Caco-2 (cell line): Measurements from ENCODE around the gene MGA. TPM values are rescaled to one million over a fixed set of nuclear protein-coding genes. Genes with fewer than 3 reads are reported as not detected.
"Not testable (repeated sequence)": the region's sequence is repeated elsewhere in the genome, so short reads cannot be mapped to it uniquely, and the experiment has no call there.

Experiments
- BruUV-seq: library from RNA; stranded (reverse); fragments of 400-500 nt; replicated peaks from 2 replicates; lab custom pipeline; 2021; lab: Mats Ljungman, UMichigan
- CTCF ChIA-PET: fragments of 300-600 bp; sonication (Branson Sonifier 250); formaldehyde crosslinking; loops from one replicate; lab custom pipeline; 2022; ENCODE audit warnings: antibody characterized with exemption; lab: Charles Lee
- POLR2A ChIA-PET: fragments of 300-600 bp; sonication (Branson Sonifier 250); formaldehyde crosslinking; loops from one replicate; lab custom pipeline; 2022; ENCODE audit warnings: antibody characterized with exemption; lab: Charles Lee
- DNase-seq, 2 experiments: peaks; one replicate each; pipeline versions ENCODE4 v3.0.0 to v3.0.0-alpha.2; 2020 to 2022
- H3K27me3 ChIP-seq: replicated peaks from 2 replicates; pipeline ENCODE4 v1.6.0; 2011; ENCODE audit warnings: low read length; ENCODE audit not compliant: control insufficient read depth, insufficient read depth
- H3K36me3 ChIP-seq: 2 replicates; pipeline ENCODE4 v1.5.1; 2011; ENCODE audit warnings: low read length; ENCODE audit not compliant: control insufficient read depth, insufficient read depth
- H3K4me1 ChIP-seq: fragments of 250-450 bp; sonication (Bioruptor Pico); 2 replicates; pipeline ENCODE4 v1.5.1; 2020; ENCODE audit warnings: mild to moderate bottlenecking
- H3K4me3 ChIP-seq: 2 replicates; pipeline ENCODE4 v1.5.1; 2011; ENCODE audit warnings: low read depth, mild to moderate bottlenecking, control low read depth, low read length
- H3K9me3 ChIP-seq: fragments of 250-450 bp; sonication (Bioruptor Pico); 2 replicates; pipeline ENCODE4 v1.5.1; 2020; ENCODE audit warnings: mild to moderate bottlenecking, moderate library complexity
- H3K27ac Mint-ChIP-seq: one replicate; pipeline ENCODE4 v1.8.0; 2022; ENCODE audit warnings: mixed read lengths; ENCODE audit not compliant: unreplicated experiment
- H3K27me3 Mint-ChIP-seq: one replicate; pipeline ENCODE4 v1.8.0; 2022; ENCODE audit warnings: mixed read lengths; ENCODE audit not compliant: insufficient read depth, unreplicated experiment
- H3K36me3 Mint-ChIP-seq: one replicate; pipeline ENCODE4 v1.8.0; 2022; ENCODE audit warnings: mild to moderate bottlenecking, mixed read lengths; ENCODE audit not compliant: insufficient read depth, unreplicated experiment
- H3K4me1 Mint-ChIP-seq: one replicate; pipeline ENCODE4 v1.8.0; 2022; ENCODE audit warnings: low read depth, mixed read lengths; ENCODE audit not compliant: unreplicated experiment
- H3K4me3 Mint-ChIP-seq: one replicate; pipeline ENCODE4 v1.8.0; 2022; ENCODE audit warnings: mild to moderate bottlenecking, moderate library complexity, mixed read lengths; ENCODE audit not compliant: unreplicated experiment
- H3K9me3 Mint-ChIP-seq: one replicate; pipeline ENCODE4 v1.8.0; 2022; ENCODE audit warnings: mixed read lengths; ENCODE audit not compliant: unreplicated experiment
- CTCF ChIP-seq, 2 experiments: fragments of 200-600 bp in 1 of 2; IDR thresholded peaks; 1 replicate in 1 of 2; 2 replicates in 1 of 2; pipeline versions ENCODE4 v1.5.1 to v1.8.0; 2011 to 2022; ENCODE audit warnings: antibody characterized with exemption in 1 of 2, control low read depth in 1 of 2, inconsistent platforms in 1 of 2, low read depth in 1 of 2, low read length in 1 of 2, mild to moderate bottlenecking in 1 of 2, moderate library complexity in 1 of 2; ENCODE audit not compliant: insufficient read depth in 1 of 2, severe bottlenecking in 1 of 2, unreplicated experiment in 1 of 2
- intact Hi-C: fragments of 100-400 bp; cut with micrococcal nuclease; formaldehyde crosslinking; loops from one replicate; pipeline ENCODE4 v1.10.0; 2022; ENCODE audit not compliant: unreplicated experiment
- total RNA-seq: library from RNA; stranded (reverse); gene quantifications from 2 replicates; pipeline ENCODE4 v1.2.3, GENCODE V29; 2022

Gene MGA
- total RNA-seq, 1 experiment from 2014 or later: 59.6 TPM

- Histone ChIP-seq H3K4me1 (no peaks in the 10 kb centered on the region), H3K4me3 (no peak overlapping the region), H3K27me3 (no peaks in the 10 kb centered on the region), H3K9me3 (no peaks in the 10 kb centered on the region), H3K36me3 (no peaks in the 10 kb centered on the region)
- no peak overlapping the region for H3K4me3 Mint-ChIP-seq
- intact Hi-C loops: no loop called here
- H3K36me3 Mint-ChIP-seq: peaks cover 83% of the 10 kb centered on the region
- no TSS peak for BruUV-seq
- DNase-seq: no peak
- no peaks in the 10 kb centered on the region for H3K9me3 Mint-ChIP-seq
- CTCF ChIA-PET: no interaction called here
- no peak for TF ChIP-seq CTCF (IDR thresholded peaks at IDR 0.05; ENCODE audit: insufficient read depth in 1 of 2, low read depth in 1 of 2, low read length in 1 of 2, severe bottlenecking in 1 of 2, unreplicated experiment in 1 of 2)
- POLR2A ChIA-PET: no interaction called here
- H3K27ac Mint-ChIP-seq: no peak overlapping the region
- H3K4me1 Mint-ChIP-seq: no peaks in the 10 kb centered on the region
- H3K27me3 Mint-ChIP-seq: no peaks in the 10 kb centered on the region
Measured at GRCh38 chr15:41732483-41732882, 72.3 kb downstream of the MGA start.

GRCh38 chr15:41734079-41734478 lies 73.9 kb downstream of the MGA start:
- Mint-ChIP-seq H3K9me3 (no peaks in the 10 kb centered on the region), H3K36me3 (peaks cover 84% of the 10 kb centered on the region), H3K4me1 (no peaks in the 10 kb centered on the region), H3K27ac (no peak overlapping the region), H3K4me3 (no peak overlapping the region), H3K27me3 (no peaks in the 10 kb centered on the region)
- CTCF ChIA-PET: no interaction called here
- no peaks in the 10 kb centered on the region for H3K4me1 ChIP-seq
- H3K27me3 ChIP-seq: no peaks in the 10 kb centered on the region
- no peak overlapping the region for H3K4me3 ChIP-seq
- H3K9me3 ChIP-seq: no peaks in the 10 kb centered on the region
- BruUV-seq: no TSS peak
- no peak for TF ChIP-seq CTCF (IDR thresholded peaks at IDR 0.05; ENCODE audit: insufficient read depth in 1 of 2, low read depth in 1 of 2, low read length in 1 of 2, severe bottlenecking in 1 of 2, unreplicated experiment in 1 of 2)
- no peaks in the 10 kb centered on the region; the same call in 1 of the 2 replicates for H3K36me3 ChIP-seq
- DNase-seq: no peak
- intact Hi-C loops: no loop called here
- POLR2A ChIA-PET: no interaction called here

- ChIA-PET POLR2A (no interaction called here), CTCF (no interaction called here)
- Histone ChIP-seq H3K9me3 (no peaks in the 10 kb centered on the region), H3K36me3 (no peaks in the 10 kb centered on the region; the same call in 1 of the 2 replicates), H3K4me3 (no peak overlapping the region), H3K27me3 (no peaks in the 10 kb centered on the region), H3K4me1 (no peaks in the 10 kb centered on the region)
- Mint-ChIP-seq H3K4me1 (no peaks in the 10 kb centered on the region), H3K27me3 (no peaks in the 10 kb centered on the region), H3K4me3 (no peak overlapping the region), H3K27ac (no peak overlapping the region), H3K9me3 (no peaks in the 10 kb centered on the region), H3K36me3 (peaks cover 82% of the 10 kb centered on the region)
- BruUV-seq: no TSS peak
- no peak for TF ChIP-seq CTCF (IDR thresholded peaks at IDR 0.05; ENCODE audit: insufficient read depth in 1 of 2, low read depth in 1 of 2, low read length in 1 of 2, severe bottlenecking in 1 of 2, unreplicated experiment in 1 of 2)
- no peak for DNase-seq
- intact Hi-C loops: no loop called here
Measured at GRCh38 chr15:41735046-41735445, 74.8 kb downstream of the MGA start.

GRCh38 chr15:41735492-41735891 lies 75.3 kb downstream of the MGA start:
- H3K4me3 ChIP-seq, H3K4me1 Mint-ChIP-seq, H3K9me3 Mint-ChIP-seq, H3K27ac Mint-ChIP-seq, H3K4me1 ChIP-seq, H3K27me3 ChIP-seq, intact Hi-C loops, POLR2A ChIA-PET, H3K9me3 ChIP-seq, DNase-seq, CTCF ChIA-PET, H3K27me3 Mint-ChIP-seq, H3K4me3 Mint-ChIP-seq, BruUV-seq, H3K36me3 ChIP-seq: not testable (repeated sequence)
- H3K36me3 Mint-ChIP-seq: peaks cover 83% of the 10 kb centered on the region
